ENCODE results near the gene PON3. TPM values are rescaled to one million over a fixed set of nuclear protein-coding genes. Genes with fewer than 3 reads are reported as not detected.

Gene PON3
- total and polyA plus RNA-seq, 2 of the 8 experiments (the other 6 are each of a cell fraction or from before 2014, with no cell fraction given): not detected

DNA sequence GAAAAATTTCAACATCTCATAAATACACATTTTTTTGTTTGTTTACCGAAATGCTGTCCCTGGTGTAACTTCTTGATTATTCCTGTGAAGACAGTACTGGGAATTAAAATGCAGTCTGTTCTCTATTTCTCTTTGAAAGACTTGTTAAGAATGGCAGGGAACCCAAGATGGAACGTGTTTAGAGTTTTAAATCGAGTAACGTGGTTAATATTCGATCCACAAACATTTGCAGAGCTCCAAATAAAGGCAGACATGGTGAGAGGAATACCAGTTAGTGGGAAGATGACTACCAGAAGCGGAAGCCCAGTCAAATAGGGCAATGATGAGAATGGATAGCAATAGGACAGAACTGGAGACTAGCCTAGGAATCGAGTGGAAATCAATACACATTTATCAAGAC, 6.7 kb downstream of the PON3 start:
- no peak overlapping the region for H2AFZ ChIP-seq (ENCODE audit: low read length)
- H3K79me1 ChIP-seq (ENCODE audit: low read depth, low read length): no peaks in the 10 kb centered on the region
- DNase-seq (ENCODE audit: low read depth in 1 of 2, low spot score in 2 of 2) (no peak), FAIRE-seq (no peak)
- no peak overlapping the region for H2BK15ac ChIP-seq (ENCODE audit: low read length)
- no peak overlapping the region for H3K4ac ChIP-seq (replicated peaks; ENCODE audit: insufficient read length, low read depth, low read length)
- no peak overlapping the region for H2BK20ac ChIP-seq (ENCODE audit: low read length)
- H3K4me1 ChIP-seq (replicated peaks in 1 of 4; ENCODE audit: control insufficient read depth in 3 of 4, insufficient read depth in 4 of 4, low read length in 3 of 4): no peaks in the 10 kb centered on the region; a peak in 1 of 7 replicates
- POLR2A ChIA-PET (ENCODE audit: partially characterized antibody): no interaction called here
- H4K91ac ChIP-seq (replicated peaks; ENCODE audit: insufficient read length, low read length): no peak overlapping the region
- H3K56ac ChIP-seq (replicated peaks; ENCODE audit: insufficient read length, low read depth, low read length): no peak overlapping the region
- no peaks in the 10 kb centered on the region for H4K20me1 ChIP-seq (replicated peaks in 1 of 2; ENCODE audit: control insufficient read depth in 1 of 2, insufficient read depth in 2 of 2, low read length in 2 of 2)
- no peak overlapping the region for H4K8ac ChIP-seq (ENCODE audit: extremely low read depth, insufficient read depth, low read length)
- no peaks in the 10 kb centered on the region for H3K23me2 ChIP-seq (ENCODE audit: low read depth, low read length)
- no peak overlapping the region for H2BK5ac ChIP-seq (ENCODE audit: low read depth, low read length)
- no peak overlapping the region for H2AK5ac ChIP-seq (ENCODE audit: low read depth, low read length)
- TF ChIP-seq JUN (IDR thresholded peaks at IDR 0.05; ENCODE audit: low read depth, low read length) (no peak), EGR1 (IDR thresholded peaks at IDR 0.05; ENCODE audit: borderline replicate concordance, low read depth, low read length) (no peak), BACH1 (IDR thresholded peaks at IDR 0.05; ENCODE audit: low read length) (no peak), RAD21 (IDR thresholded peaks at IDR 0.05 in 1 of 2, conservative IDR thresholded peaks at IDR 0.05 in 1 of 2; ENCODE audit: low read depth in 2 of 2, low read length in 2 of 2) (no peak), ZNF274 (IDR thresholded peaks at IDR 0.05; ENCODE audit: borderline replicate concordance, extremely low read depth, low read length) (no peak), POU5F1 (IDR thresholded peaks at IDR 0.05; ENCODE audit: low read depth, low read length) (no peak), CBX5 (IDR thresholded peaks at IDR 0.05; ENCODE audit: low read depth, low read length) (no peak), MAFK (IDR thresholded peaks at IDR 0.05; ENCODE audit: low read depth, low read length) (no peak)
- TF ChIP-seq, protein P1, sequence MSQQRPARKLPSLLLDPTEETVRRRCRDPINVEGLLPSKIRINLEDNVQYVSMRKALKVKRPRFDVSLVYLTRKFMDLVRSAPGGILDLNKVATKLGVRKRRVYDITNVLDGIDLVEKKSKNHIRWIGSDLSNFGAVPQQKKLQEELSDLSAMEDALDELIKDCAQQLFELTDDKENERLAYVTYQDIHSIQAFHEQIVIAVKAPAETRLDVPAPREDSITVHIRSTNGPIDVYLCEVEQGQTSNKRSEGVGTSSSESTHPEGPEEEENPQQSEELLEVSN (IDR thresholded peaks at IDR 0.05): no peak
- TF ChIP-seq, protein P2, sequence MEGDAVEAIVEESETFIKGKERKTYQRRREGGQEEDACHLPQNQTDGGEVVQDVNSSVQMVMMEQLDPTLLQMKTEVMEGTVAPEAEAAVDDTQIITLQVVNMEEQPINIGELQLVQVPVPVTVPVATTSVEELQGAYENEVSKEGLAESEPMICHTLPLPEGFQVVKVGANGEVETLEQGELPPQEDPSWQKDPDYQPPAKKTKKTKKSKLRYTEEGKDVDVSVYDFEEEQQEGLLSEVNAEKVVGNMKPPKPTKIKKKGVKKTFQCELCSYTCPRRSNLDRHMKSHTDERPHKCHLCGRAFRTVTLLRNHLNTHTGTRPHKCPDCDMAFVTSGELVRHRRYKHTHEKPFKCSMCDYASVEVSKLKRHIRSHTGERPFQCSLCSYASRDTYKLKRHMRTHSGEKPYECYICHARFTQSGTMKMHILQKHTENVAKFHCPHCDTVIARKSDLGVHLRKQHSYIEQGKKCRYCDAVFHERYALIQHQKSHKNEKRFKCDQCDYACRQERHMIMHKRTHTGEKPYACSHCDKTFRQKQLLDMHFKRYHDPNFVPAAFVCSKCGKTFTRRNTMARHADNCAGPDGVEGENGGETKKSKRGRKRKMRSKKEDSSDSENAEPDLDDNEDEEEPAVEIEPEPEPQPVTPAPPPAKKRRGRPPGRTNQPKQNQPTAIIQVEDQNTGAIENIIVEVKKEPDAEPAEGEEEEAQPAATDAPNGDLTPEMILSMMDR (IDR thresholded peaks at IDR 0.05; ENCODE audit: control extremely low read depth in 1 of 3, insufficient read depth in 1 of 3, low read depth in 1 of 3, low read length in 3 of 3): no peak
- CTCF ChIA-PET (ENCODE audit: partially characterized antibody): interaction anchor here (1.0 to 2.2 kb wide), 5 partner anchors 15 to 122 kb away, joined by 3 to 5 read pairs (median 4); no protein-coding TSS in a partner anchor
- H4K5ac ChIP-seq (ENCODE audit: insufficient read length, low read depth, low read length): no peak overlapping the region
- H3K36me3 ChIP-seq (ENCODE audit: control insufficient read depth in 2 of 4, insufficient read depth in 4 of 4, low read length in 3 of 4): no peaks in the 10 kb centered on the region
- no peaks in the 10 kb centered on the region for H3K27me3 ChIP-seq (replicated peaks in 1 of 4; ENCODE audit: control insufficient read depth in 3 of 4, extremely low read depth in 1 of 4, insufficient read depth in 3 of 4, low read length in 3 of 4)
- H3K27ac ChIP-seq (ENCODE audit: low read depth, low read length): no peak overlapping the region
- H3K14ac ChIP-seq (ENCODE audit: insufficient read length): no peak overlapping the region
- no peak overlapping the region for H2BK12ac ChIP-seq (ENCODE audit: low read depth, low read length)
- 89% methylated on average over 7 of the region's 7 CpGs; no CpG with 5 or more reads in 1 of the 2 experiments for WGBS, 2 experiments (ENCODE audit: extremely low coverage in 1 of 2, insufficient coverage in 1 of 2, insufficient read length in 1 of 2, insufficient replicate concordance in 2 of 2, low coverage in 1 of 2, low lambda C conversion rate in 2 of 2, missing lambda C conversion rate in 1 of 2)
- H3K9ac ChIP-seq (replicated peaks in 1 of 4; ENCODE audit: extremely low read depth in 1 of 4, low read depth in 3 of 4, low read length in 3 of 4): no peak overlapping the region
- no peak overlapping the region for H3K4me3 ChIP-seq (ENCODE audit: extremely low read depth in 1 of 4, insufficient read depth in 2 of 4, low read depth in 3 of 4, low read length in 4 of 4)
- no peak overlapping the region for H2BK120ac ChIP-seq (replicated peaks; ENCODE audit: low read depth, low read length)
- H3K9me3 ChIP-seq (ENCODE audit: insufficient read depth in 2 of 2, low read depth in 1 of 2, low read length in 1 of 2): no peaks in the 10 kb centered on the region
- no peak overlapping the region for H3K23ac ChIP-seq (ENCODE audit: insufficient read length)
- H3K18ac ChIP-seq (ENCODE audit: extremely low read depth, low read length): no peak overlapping the region
- no peak overlapping the region for H3K4me2 ChIP-seq (ENCODE audit: insufficient read depth in 1 of 2, low read depth in 2 of 2, low read length in 2 of 2)
- no peaks in the 10 kb centered on the region for H3K79me2 ChIP-seq (ENCODE audit: control insufficient read depth in 1 of 2, insufficient read depth in 2 of 2, low read length in 2 of 2)
